NCI-H1930 (cell line): ENCODE results near the gene KCNG2.
"Not testable (repeated sequence)": the region's sequence is repeated elsewhere in the genome, so short reads cannot be mapped to it uniquely, and the experiment has no call there.

Experiments used
- DNase-seq, 2 experiments: peaks; one replicate each; lab custom pipeline; 2025; lab: John Stamatoyannopoulos, UW

KCNG2 gene

DNA sequence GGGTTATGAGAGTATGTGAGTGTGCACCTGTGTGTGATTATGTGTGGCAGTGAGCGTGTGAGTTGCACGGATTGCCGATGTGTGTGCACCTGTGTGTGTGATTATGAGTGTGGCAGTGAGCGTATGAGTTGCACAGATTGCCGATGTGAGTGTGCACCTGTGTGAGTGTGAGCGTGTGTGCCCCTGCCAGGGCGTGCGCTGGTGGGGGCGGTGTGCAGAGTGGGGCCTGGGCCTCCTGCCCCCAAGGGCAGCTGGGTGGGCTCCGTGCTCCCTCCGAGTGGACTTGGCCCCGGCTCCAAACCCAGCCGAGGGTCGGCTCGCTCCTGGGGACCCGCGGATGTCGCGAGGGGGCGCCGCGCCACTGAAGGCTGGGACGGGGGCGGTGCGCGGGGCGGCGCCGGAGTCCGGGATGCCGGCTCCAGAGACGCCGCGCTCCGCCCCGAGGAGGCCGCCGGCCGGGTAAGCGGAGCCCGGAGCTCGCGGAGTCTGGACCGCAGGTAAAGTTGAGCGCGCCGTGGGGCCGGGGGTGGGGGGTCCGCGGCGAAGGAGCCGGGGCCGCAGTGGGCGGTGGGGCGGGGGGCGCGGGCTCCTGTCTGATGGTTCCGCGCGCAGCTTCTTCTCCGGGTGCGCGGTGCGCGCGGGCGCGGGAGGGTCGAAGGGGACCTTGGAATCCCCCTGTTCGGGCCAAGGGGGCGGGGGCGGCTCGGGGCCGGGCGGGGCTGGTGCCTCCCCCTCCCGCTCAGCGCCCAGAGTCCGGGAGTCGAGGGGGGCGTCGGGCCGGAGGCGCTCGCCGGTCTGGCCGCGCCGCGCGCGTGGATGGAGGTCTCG is at the start of gene KCNG2:
Gene KCNG2 (plus strand): TSS at position 421 of the 828 bp plus-strand sequence. CDS start 65,730 bp downstream, outside the sequence.
- DNase-seq: peak in 1 of 2 experiments; percentile 70

GRCh38 chr18:79748321-79749180 is 49.2 kb upstream of the KCNG2 start:
- no peak for DNase-seq

- DNase-seq: no peak
Measured at GRCh38 chr18:79749251-79750191, 48.2 kb upstream of the KCNG2 start.

DNA sequence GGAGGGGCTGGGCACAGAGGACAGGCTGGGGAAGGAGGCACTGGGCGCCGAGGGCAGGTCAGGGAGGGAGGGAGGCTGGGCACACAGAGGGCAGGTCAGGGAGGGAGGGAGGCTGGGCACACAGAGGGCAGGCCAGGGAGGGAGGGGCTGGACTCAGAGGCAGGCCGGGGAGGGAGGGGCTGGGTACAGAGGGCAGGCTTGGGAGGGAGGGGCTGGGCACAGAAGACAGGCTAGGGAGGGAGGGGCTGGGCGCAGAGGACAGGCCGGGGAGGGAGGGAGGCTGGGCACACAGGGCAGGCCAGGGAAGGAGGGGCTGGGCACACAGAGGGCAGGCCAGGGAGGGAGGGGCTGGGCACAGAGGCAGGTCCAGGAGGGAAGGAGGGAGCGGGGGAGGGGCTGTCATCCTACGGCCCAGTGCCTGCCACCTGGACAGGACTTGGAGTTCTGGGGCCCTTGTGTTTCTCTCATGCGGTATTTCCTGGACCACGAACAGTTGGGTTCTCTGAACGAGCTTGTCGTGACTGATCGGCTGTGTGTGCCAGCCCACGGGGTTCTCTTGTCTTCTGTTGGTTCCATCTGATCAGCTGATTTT is 46.7 kb upstream of the KCNG2 start:
- DNase-seq: no peak

- not testable (repeated sequence) for DNase-seq
Measured at GRCh38 chr18:79751918-79752578, 45.7 kb upstream of the KCNG2 start.

DNA sequence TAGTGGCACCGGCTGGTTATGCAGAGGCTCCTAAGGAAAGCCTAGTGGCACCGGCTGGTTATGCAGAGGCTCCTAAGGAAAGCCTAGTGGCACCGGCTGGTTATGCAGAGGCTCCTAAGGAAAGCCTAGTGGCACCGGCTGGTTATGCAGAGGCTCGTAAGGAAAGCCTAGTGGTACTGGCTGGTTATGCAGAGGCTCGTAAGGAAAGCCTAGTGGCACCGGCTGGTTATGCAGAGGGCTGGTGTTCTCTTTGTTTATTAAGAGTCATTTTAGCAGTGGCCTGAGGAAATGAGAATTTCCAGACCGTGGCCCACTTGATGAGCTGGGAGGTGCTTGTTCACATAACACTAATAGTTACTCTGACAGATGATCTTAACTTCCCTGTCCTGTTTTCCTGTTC is 44.8 kb upstream of the KCNG2 start:
- not testable (repeated sequence) for DNase-seq

- DNase-seq: no peak
Measured at GRCh38 chr18:79753391-79753851, 44.3 kb upstream of the KCNG2 start.

DNA sequence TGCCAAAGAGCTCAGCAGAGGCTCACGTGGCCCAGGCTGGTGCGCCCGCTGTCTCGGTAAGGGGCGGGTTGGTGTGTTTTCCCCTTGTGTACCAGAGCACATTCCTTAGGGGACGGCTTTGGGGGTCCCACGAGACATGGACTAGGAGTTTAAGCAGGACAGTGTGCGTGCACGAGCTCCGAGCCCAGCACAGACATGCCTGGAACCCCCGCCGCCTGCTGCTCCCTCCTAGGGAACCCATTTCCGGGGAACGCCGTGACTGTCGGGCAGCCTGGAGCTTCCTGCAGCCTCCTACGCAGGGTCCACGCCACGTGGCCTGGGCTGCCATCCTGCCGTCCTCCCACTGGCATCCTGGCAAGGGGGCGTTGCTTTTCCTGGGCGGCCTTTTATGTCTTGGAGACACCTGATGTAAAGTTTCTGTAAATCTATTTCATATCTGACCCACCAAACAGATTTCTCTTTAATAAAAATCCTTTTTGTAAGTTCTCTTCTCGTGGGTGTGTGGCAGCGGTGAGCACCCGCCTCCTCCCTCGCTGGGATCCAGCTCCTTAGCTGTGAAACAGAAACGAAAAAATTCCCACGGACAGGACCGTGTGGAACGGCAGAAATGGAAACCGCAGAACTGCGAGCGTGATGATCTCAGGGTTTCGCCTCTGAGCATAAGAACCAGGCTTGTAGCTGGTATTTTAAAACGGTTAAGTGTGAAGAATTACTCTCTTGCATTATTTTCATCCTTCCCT is 43.5 kb upstream of the KCNG2 start:
- DNase-seq: no peak

DNA sequence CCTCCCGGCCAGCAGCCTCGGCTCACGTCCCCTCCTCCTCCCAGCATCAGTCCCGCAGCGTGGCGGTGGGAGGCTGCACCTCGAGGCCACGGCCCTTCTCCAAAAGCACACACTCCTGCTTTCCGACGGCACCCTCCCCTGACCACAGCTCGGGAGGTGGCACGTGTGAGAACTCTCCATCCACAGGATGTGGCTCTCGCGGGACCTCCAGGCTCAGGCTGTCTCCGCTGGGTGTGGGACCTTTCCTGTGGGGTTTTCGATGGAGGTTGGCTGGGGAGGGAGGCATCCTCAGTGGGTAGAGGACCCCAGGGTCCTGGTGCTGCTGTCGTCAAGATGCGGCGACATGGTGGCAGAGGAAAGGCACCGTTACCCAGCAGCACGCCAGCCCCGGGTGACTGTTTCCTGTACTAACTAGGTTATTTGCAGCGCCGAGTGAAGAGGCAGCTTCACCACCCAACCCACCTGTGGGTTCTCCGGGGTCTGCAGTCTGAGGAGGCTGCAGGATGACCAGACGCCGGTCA is 42.8 kb upstream of the KCNG2 start:
- no peak for DNase-seq

DNA sequence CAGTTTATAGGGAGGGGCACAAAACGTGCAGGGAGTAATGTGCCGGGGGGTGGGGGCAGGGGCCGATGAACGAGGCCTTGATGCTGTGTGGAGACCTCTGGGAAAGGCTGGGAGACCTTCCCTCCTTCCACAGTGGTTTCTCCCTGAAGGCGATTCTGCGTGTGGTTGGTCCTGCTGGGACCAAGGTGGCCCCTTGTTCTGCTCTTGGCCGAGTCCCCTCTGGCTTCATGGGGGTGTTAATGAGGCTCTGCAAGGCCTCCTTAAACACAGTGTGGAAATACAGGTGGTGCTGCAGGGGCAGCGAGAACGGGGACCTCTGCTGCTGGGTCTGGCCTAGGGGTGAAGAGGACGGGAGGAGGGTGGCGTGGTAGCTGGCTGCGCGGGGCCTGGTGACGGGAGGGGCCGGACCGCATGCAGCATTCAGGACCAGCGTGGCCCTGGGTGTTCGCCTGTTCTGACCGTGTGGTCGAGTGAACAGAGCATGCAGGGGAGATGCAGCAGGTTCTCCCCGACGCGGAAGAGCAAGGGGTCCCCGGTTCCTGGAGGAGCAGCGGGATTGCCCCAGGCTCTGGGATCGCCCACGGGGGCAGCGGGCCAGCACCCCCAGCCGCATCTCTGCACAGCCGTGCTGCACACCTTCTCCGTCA is 42.1 kb upstream of the KCNG2 start:
- no peak for DNase-seq

GRCh38 chr18:79756143-79756500 is 41.6 kb upstream of the KCNG2 start:
- no peak for DNase-seq

DNA sequence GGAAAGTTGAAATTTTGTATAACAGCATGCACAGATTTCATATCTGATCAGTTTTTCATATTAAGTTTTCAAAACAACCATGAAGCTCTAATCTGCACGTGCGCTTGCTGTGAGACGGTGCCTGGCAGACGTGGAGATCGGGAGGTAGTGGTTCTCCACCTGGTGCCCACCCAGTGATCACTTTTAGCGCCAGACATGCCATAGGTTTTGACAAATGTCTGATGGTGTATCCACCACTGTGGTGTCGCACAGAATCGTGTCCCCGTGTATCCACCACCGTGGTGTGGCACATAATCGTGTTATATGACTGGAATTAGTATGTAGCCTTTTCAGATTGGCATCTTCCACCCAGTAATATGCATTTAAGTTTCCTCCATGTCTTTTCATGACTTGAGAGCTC is 40.9 kb upstream of the KCNG2 start:
- no peak for DNase-seq

DNA sequence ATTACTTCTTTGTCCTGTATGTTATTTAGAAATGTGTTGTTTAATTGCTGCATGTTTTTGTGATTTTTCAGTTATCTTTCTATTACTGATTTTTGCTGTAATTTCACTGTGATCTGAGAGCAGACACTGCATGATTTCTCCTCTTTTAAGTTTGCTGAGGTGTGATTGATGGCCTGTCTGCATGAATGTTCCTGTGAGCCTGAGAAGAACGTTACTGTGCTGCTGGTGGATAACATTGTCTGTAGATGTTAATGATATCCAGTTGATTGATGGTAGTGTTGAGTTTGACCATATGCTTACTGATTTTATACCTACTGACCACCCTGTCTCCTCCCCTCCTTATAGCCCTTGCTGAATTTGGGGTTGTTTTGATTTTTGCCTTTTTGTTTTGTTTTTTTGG is 37.4 kb upstream of the KCNG2 start:
- no peak for DNase-seq

DNA sequence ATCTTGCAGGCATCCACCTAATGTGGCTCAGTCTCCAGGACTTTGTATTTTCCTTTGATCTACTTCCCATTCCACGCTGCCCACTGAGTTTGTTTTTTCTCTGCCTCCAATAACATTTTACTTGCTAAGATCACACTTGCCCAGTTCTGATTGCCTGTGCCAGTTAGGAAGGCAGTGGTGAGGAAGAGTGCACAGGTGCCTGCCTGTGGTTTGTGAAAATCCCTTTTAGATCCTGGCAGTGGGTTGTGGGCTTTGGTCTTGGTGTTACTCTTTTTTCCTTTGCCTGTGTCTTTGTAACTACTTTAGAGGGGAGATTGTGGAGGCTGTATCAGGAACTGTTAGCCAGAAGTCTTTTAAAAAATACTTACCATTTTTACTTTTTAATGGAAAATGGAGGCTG is 36.9 kb upstream of the KCNG2 start:
- no peak for DNase-seq

- no peak for DNase-seq
Measured at GRCh38 chr18:79763407-79763806, 34.3 kb upstream of the KCNG2 start.

DNA sequence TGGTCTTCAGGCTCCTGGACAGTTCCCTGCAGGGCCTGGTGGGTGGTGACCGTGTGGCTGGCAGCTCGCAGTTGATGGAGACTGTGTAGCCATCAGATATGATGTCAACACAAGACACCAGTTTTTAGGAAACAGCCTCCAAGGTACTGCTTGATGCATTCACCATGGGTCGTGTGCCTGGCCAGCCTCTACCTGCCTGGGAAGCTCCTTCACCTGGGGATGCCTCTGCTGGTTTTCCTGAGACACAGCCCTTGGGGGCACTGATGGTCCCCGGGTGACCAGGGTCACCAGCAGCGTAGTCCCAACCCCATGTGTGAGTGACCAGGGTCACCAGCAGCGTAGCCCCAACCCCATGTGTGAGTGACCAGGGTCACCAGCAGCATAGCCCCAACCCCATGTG is 33.6 kb upstream of the KCNG2 start:
- no peak for DNase-seq

DNA sequence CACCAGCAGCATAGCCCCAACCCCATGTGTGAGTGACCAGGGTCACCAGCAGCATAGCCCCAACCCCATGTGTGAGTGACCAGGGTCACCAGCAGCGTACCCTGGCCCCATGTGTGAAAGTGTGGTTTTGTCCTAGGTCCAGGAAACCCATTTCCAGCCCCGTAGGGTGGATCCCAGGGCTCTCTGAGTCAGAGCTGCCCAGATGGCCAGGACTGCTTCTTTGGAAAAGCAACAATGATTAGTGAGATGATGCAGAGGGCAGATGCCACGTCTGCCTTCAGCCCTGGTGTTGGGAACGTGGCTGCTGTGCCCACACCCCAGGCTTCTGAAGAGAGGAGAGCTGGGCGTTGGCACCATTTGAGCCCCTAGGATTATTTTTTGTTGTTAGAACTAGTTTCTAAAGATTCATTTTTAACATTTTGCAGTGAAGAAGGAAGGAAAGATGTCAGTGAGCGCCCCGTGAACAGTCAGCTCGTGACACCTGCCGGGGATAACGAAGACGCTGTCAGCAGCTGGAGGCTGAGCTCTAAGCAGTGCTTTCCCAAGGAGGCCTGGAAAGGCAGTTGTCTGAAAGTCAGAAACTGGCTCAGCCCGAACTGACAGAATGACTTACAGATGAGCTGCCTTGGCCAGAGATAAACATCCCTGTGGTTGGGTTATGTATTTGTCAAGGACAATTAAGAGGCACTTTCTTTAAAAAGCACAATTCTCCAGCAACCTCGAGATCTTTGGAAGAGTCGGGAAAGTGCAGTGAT is 32.1 kb upstream of the KCNG2 start:
- no peak for DNase-seq

DNA sequence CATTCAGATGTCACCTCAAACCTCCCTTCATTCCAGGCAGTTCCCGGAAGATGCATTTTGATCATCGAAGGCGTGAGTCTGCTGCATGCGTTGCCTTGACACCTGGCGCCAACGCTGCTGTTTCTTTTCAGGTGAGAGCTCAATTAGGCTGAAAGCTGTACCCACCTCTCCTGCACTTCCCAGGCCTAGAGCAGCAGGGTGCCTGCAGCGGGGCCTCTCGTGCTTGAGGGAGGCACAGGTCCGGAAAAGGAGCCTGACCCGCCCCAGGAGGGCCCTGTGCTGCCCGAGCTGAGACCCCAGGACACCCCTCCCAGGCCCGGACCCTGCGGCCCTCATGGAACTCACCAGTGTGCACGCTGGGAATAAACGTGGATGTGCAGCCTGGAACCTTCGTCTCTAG is 31.4 kb upstream of the KCNG2 start:
- no peak for DNase-seq

- DNase-seq: no peak
Measured at GRCh38 chr18:79768745-79769144, 29.0 kb upstream of the KCNG2 start.
